Right lobe of liver (tissue), 4 donors: Measurements from ENCODE around the gene PSKH1.

Experiments
- POLR2A ChIP-seq: fragments of 450-650 bp; IDR thresholded peaks from one replicate; pipeline ENCODE4 v1.6.1; 2017; ENCODE audit warnings: antibody characterized with exemption, mild to moderate bottlenecking
- TF ChIP-seq, protein P1 (sequence below), 4 donors: fragments of 200-600 bp in 3 of 4; fragments of 450-650 bp in 1 of 4; IDR thresholded peaks; one replicate each; pipeline versions ENCODE4 v1.5.1 to v1.8.0; 2016 to 2022; ENCODE audit warnings: antibody characterized with exemption in 4 of 4, mild to moderate bottlenecking in 2 of 4
- donor health status: DM: no; HTN: no; CAD: no.
- donor health status: DM: no; HTN: no; CAD: no.
- donor health status: DM: no; HTN: yes; CAD: no.

DNA sequence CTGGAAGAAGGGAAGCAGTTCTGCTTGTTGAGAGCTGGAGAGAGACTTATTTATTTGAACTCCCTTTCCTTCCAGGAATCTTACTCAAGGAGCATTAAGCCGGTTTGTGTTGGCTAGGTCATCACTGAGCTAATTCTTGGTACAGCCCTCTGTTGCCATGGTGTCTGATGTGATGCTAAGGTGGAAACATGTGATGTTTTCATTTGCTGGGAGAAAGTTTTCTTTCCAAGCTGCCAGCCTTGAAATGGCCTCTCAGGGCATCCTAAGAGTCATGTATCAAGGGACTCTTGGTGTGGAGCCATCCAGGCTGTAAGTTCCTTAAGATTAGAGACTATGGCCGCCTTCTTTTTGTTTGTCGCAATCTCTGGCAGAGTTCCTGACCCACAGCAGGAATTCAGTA is 4.2 kb downstream of the PSKH1 start:
- TF ChIP-seq POLR2A, result no peak
- TF ChIP-seq, protein P1, sequence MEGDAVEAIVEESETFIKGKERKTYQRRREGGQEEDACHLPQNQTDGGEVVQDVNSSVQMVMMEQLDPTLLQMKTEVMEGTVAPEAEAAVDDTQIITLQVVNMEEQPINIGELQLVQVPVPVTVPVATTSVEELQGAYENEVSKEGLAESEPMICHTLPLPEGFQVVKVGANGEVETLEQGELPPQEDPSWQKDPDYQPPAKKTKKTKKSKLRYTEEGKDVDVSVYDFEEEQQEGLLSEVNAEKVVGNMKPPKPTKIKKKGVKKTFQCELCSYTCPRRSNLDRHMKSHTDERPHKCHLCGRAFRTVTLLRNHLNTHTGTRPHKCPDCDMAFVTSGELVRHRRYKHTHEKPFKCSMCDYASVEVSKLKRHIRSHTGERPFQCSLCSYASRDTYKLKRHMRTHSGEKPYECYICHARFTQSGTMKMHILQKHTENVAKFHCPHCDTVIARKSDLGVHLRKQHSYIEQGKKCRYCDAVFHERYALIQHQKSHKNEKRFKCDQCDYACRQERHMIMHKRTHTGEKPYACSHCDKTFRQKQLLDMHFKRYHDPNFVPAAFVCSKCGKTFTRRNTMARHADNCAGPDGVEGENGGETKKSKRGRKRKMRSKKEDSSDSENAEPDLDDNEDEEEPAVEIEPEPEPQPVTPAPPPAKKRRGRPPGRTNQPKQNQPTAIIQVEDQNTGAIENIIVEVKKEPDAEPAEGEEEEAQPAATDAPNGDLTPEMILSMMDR (IDR thresholded peaks at IDR 0.05), result no peak
